Measurements from ENCODE around the gene BHLHE40. TPM values are rescaled to one million over a fixed set of nuclear protein-coding genes. Genes with fewer than 3 reads are reported as not detected.
"Not testable (repeated sequence)": the region's sequence is repeated elsewhere in the genome, so short reads cannot be mapped to it uniquely, and the experiment has no call there.

Gene BHLHE40
- total RNA-seq, 2 experiments from 2014 or later = 209 to 219 TPM

GRCh38 chr3:4963669-4964570 lies 15.3 kb upstream of the BHLHE40 start:
- peaks cover 15% of the 10 kb centered on the region for H3K4me1 Mint-ChIP-seq (ENCODE audit: low read depth)
- DNase-seq (no peak), ATAC-seq (no peak)
- ChIA-PET CTCF (no interaction called here), POLR2A (no interaction called here)
- peaks cover 19% of the 10 kb centered on the region for H3K9me3 Mint-ChIP-seq (ENCODE audit: insufficient read depth)
- H3K36me3 Mint-ChIP-seq (ENCODE audit: low read depth) = peaks cover 36% of the 10 kb centered on the region
- no peaks in the 10 kb centered on the region for H3K27me3 Mint-ChIP-seq (ENCODE audit: low read depth)
- H3K27ac Mint-ChIP-seq = no peak overlapping the region
- H3K4me3 Mint-ChIP-seq = no peak overlapping the region

- Mint-ChIP-seq H3K9me3 (ENCODE audit: insufficient read depth) (peaks cover 28% of the 10 kb centered on the region), H3K4me1 (ENCODE audit: low read depth) (peaks cover 15% of the 10 kb centered on the region), H3K36me3 (ENCODE audit: low read depth) (peaks cover 47% of the 10 kb centered on the region), H3K27ac (peak overlapping the region; percentile 49)
- POLR2A ChIA-PET; ATAC-seq; H3K4me3 Mint-ChIP-seq; H3K27me3 Mint-ChIP-seq (ENCODE audit: low read depth): not testable (repeated sequence)
- CTCF ChIA-PET = interaction anchor here (0.7 to 2.2 kb wide), 8 partner anchors 8 to 255 kb away, joined by 3 to 19 read pairs (median 4); no protein-coding TSS in a partner anchor
- peak; percentile 58 for DNase-seq
These were observed 13.2 kb upstream of the BHLHE40 start for GRCh38 chr3:4966006-4966405.

GRCh38 chr3:4967683-4968082 lies 11.6 kb upstream of the BHLHE40 start:
- CTCF ChIA-PET = interaction anchor here (1.6 to 2.1 kb wide), 2 partner anchors 256 kb away, joined by 5 to 7 read pairs; no protein-coding TSS in a partner anchor
- POLR2A ChIA-PET = not testable (repeated sequence)
- peaks cover 36% of the 10 kb centered on the region for H3K9me3 Mint-ChIP-seq (ENCODE audit: insufficient read depth)

GRCh38 chr3:4971437-4971836 lies 7.8 kb upstream of the BHLHE40 start:
- H3K4me3 Mint-ChIP-seq; ATAC-seq; DNase-seq; POLR2A ChIA-PET; CTCF ChIA-PET; H3K27ac Mint-ChIP-seq; H3K27me3 Mint-ChIP-seq (ENCODE audit: low read depth): not testable (repeated sequence)
- peaks cover 64% of the 10 kb centered on the region for H3K36me3 Mint-ChIP-seq (ENCODE audit: low read depth)
- peaks cover 46% of the 10 kb centered on the region for H3K9me3 Mint-ChIP-seq (ENCODE audit: insufficient read depth)
- H3K4me1 Mint-ChIP-seq (ENCODE audit: low read depth) = peaks cover 26% of the 10 kb centered on the region

More at GRCh38 chr3:4967683-4968082, 11.6 kb upstream of the BHLHE40 start:
- H3K27ac Mint-ChIP-seq; H3K4me3 Mint-ChIP-seq; H3K27me3 Mint-ChIP-seq (ENCODE audit: low read depth); ATAC-seq; DNase-seq: not testable (repeated sequence)
- peaks cover 15% of the 10 kb centered on the region for H3K4me1 Mint-ChIP-seq (ENCODE audit: low read depth)
- peaks cover 58% of the 10 kb centered on the region for H3K36me3 Mint-ChIP-seq (ENCODE audit: low read depth)

- H3K4me1 Mint-ChIP-seq (ENCODE audit: low read depth) = peaks cover 27% of the 10 kb centered on the region
- CTCF ChIA-PET = interaction anchor here (1.1 to 2.2 kb wide), 5 partner anchors 28 to 260 kb away, joined by 3 to 13 read pairs (median 4); no protein-coding TSS in a partner anchor
- H3K36me3 Mint-ChIP-seq (ENCODE audit: low read depth) = peaks cover 60% of the 10 kb centered on the region
- POLR2A ChIA-PET = no interaction called here
- DNase-seq (no peak), ATAC-seq (no peak)
- H3K27ac Mint-ChIP-seq = no peak overlapping the region
- no peak overlapping the region for H3K4me3 Mint-ChIP-seq
- H3K9me3 Mint-ChIP-seq (ENCODE audit: insufficient read depth) = peaks cover 44% of the 10 kb centered on the region
- H3K27me3 Mint-ChIP-seq (ENCODE audit: low read depth) = no peaks in the 10 kb centered on the region
These were observed 7.4 kb upstream of the BHLHE40 start for GRCh38 chr3:4971838-4972237.

- H3K27me3 Mint-ChIP-seq (ENCODE audit: low read depth) = no peaks in the 10 kb centered on the region
- ATAC-seq (no peak), DNase-seq (no peak)
- H3K9me3 Mint-ChIP-seq (ENCODE audit: insufficient read depth) = peaks cover 36% of the 10 kb centered on the region
- peaks cover 34% of the 10 kb centered on the region for H3K4me1 Mint-ChIP-seq (ENCODE audit: low read depth)
- peaks cover 51% of the 10 kb centered on the region for H3K36me3 Mint-ChIP-seq (ENCODE audit: low read depth)
- ChIA-PET POLR2A (interaction anchor here (0.6 to 0.7 kb wide), 2 partner anchors 137 to 241 kb away, joined by 3 to 4 read pairs; no protein-coding TSS in a partner anchor), CTCF (interaction anchor here (1.1 to 2.2 kb wide), 6 partner anchors 29 to 262 kb away, joined by 3 to 13 read pairs (median 4); no protein-coding TSS in a partner anchor)
- peak overlapping the region; percentile 22 for H3K4me3 Mint-ChIP-seq
- H3K27ac Mint-ChIP-seq = peak overlapping the region; percentile 10
These were observed 6.3 kb upstream of the BHLHE40 start for GRCh38 chr3:4972652-4973643.

GRCh38 chr3:4974154-4974553 lies 5.1 kb upstream of the BHLHE40 start:
- ChIA-PET POLR2A (no interaction called here), CTCF (interaction anchor here (1.1 to 2.2 kb wide), 3 partner anchors 123 to 263 kb away, joined by 3 to 13 read pairs (median 4); no protein-coding TSS in a partner anchor)
- ATAC-seq (no peak), DNase-seq (no peak)
- Mint-ChIP-seq H3K4me1 (ENCODE audit: low read depth) (peaks cover 34% of the 10 kb centered on the region), H3K36me3 (ENCODE audit: low read depth) (peaks cover 40% of the 10 kb centered on the region), H3K27me3 (ENCODE audit: low read depth) (no peaks in the 10 kb centered on the region), H3K4me3 (no peak overlapping the region), H3K9me3 (ENCODE audit: insufficient read depth) (peaks cover 25% of the 10 kb centered on the region), H3K27ac (no peak overlapping the region)

- ATAC-seq = no peak
- ChIA-PET POLR2A (interaction anchor here (0.5 to 13.1 kb wide), 15 partner anchors 40 to 264 kb away, joined by 3 to 737 read pairs (median 14); no protein-coding TSS in a partner anchor), CTCF (interaction anchor here (0.8 to 13.2 kb wide), 50 partner anchors 9 to 317 kb away, joined by 3 to 272 read pairs (median 5); no protein-coding TSS in a partner anchor)
- peak overlapping the region; percentile 96 for H3K27ac Mint-ChIP-seq
- peak; percentile 70 for DNase-seq
- H3K4me1 Mint-ChIP-seq (ENCODE audit: low read depth) = peaks cover 34% of the 10 kb centered on the region
- peaks cover 16% of the 10 kb centered on the region for H3K9me3 Mint-ChIP-seq (ENCODE audit: insufficient read depth)
- H3K27me3 Mint-ChIP-seq (ENCODE audit: low read depth) = no peaks in the 10 kb centered on the region
- H3K4me3 Mint-ChIP-seq = peak overlapping the region; percentile 91
- peaks cover 45% of the 10 kb centered on the region for H3K36me3 Mint-ChIP-seq (ENCODE audit: low read depth)
These were observed 3.1 kb upstream of the BHLHE40 start for GRCh38 chr3:4976109-4976508.

GRCh38 chr3:4977001-4977852 lies 2.0 kb upstream of the BHLHE40 start:
- ChIA-PET CTCF (interaction anchor here (0.6 to 13.2 kb wide), 44 partner anchors 8 to 319 kb away, joined by 3 to 272 read pairs (median 6); no protein-coding TSS in a partner anchor), POLR2A (interaction anchor here (0.7 to 13.1 kb wide), 22 partner anchors 9 to 484 kb away, joined by 3 to 737 read pairs (median 8); partner anchors contain the start of gene ITPR1)
- Mint-ChIP-seq H3K27ac (peak overlapping the region; percentile 96), H3K9me3 (ENCODE audit: insufficient read depth) (peaks cover 13% of the 10 kb centered on the region), H3K4me1 (ENCODE audit: low read depth) (peaks cover 34% of the 10 kb centered on the region), H3K4me3 (peak overlapping the region; percentile 91), H3K27me3 (ENCODE audit: low read depth) (no peaks in the 10 kb centered on the region), H3K36me3 (ENCODE audit: low read depth) (peaks cover 50% of the 10 kb centered on the region)
- DNase-seq = peak; percentile 77
- ATAC-seq = peak; percentile 6

GRCh38 chr3:4977853-4978203 lies 1.4 kb upstream of the BHLHE40 start:
- peak; percentile 7 for ATAC-seq
- ChIA-PET POLR2A (interaction anchor here (0.7 to 13.1 kb wide), 25 partner anchors 9 to 485 kb away, joined by 3 to 737 read pairs (median 12); partner anchors contain the start of gene ITPR1), CTCF (interaction anchor here (1.2 to 13.2 kb wide), 15 partner anchors 9 to 308 kb away, joined by 3 to 272 read pairs (median 14); no protein-coding TSS in a partner anchor)
- Mint-ChIP-seq H3K9me3 (ENCODE audit: insufficient read depth) (peaks cover 8% of the 10 kb centered on the region), H3K27me3 (ENCODE audit: low read depth) (no peaks in the 10 kb centered on the region), H3K27ac (peak overlapping the region; percentile 96), H3K4me1 (ENCODE audit: low read depth) (peaks cover 38% of the 10 kb centered on the region), H3K4me3 (peak overlapping the region; percentile 91), H3K36me3 (ENCODE audit: low read depth) (peaks cover 52% of the 10 kb centered on the region)
- no peak for DNase-seq
